HCT116 (cell line): Measurements from ENCODE around the gene SSMEM1. TPM values are rescaled to one million over a fixed set of nuclear protein-coding genes. Genes with fewer than 3 reads are reported as not detected.
"Not testable (repeated sequence)": the region's sequence is repeated elsewhere in the genome, so short reads cannot be mapped to it uniquely, and the experiment has no call there.

Experiments used
- ATAC-seq: fragments of 200-7000 bp; cut with Tn5 transposase; 2 replicates; pipeline ENCODE4 v1.9.1; 2020; ENCODE audit warnings: mild to moderate bottlenecking, moderate library complexity
- BruUV-seq: library from RNA; stranded (reverse); fragments of 400-500 nt; replicated peaks from 2 replicates; lab custom pipeline; 2021; lab: Mats Ljungman, UMichigan
- CTCF ChIA-PET: fragments of 300-600 bp; sonication (Branson Sonifier 250); formaldehyde crosslinking; loops from one replicate; lab custom pipeline; 2021; ENCODE audit warnings: antibody characterized with exemption; lab: Charles Lee
- POLR2A ChIA-PET: fragments of 300-600, 350-600 bp; sonication (Branson Sonifier 250); formaldehyde crosslinking; loops from one replicate; lab custom pipeline; 2021; ENCODE audit warnings: antibody characterized with exemption; lab: Charles Lee
- RAD21 ChIA-PET, 2 experiments: fragments of 300-600 bp; sonication (Branson Sonifier 250); formaldehyde crosslinking; loops; one replicate each; lab custom pipeline; 2023; ENCODE audit warnings: low total read pairs in 2 of 2; ENCODE audit not compliant: uncharacterized antibody in 2 of 2, unreplicated experiment in 2 of 2, low non-redundant PET in 1 of 2; lab: Charles Lee
- DNase-seq: peaks from one replicate; pipeline ENCODE4 v3.0.0-alpha.2; 2010; ENCODE audit warnings: low read depth, low spot score
- H2AFZ ChIP-seq: fragments of 200-600 bp; shearing (Covaris generic), sonication (generic); 2 replicates; pipeline ENCODE4 v1.6.1; 2017; ENCODE audit warnings: low read depth, mixed run types, mixed read lengths, antibody characterized with exemption, low read length; ENCODE audit not compliant: poor library complexity, severe bottlenecking
- H3K27ac ChIP-seq: 2 replicates; pipeline ENCODE4 v1.5.1; 2012; ENCODE audit warnings: low read depth, low read length
- H3K27me3 ChIP-seq: fragments of 200-600 bp; sonication (generic); 2 replicates; pipeline ENCODE4 v1.6.1; 2016; ENCODE audit warnings: mixed run types, low read length, mixed read lengths; ENCODE audit not compliant: insufficient read depth
- H3K36me3 ChIP-seq, 2 experiments: fragments of 200-500 bp in 1 of 2; fragments of 200-600 bp in 1 of 2; sonication (Bioruptor generic) in 1 of 2; sonication (generic) in 1 of 2; 2 replicates each; pipeline versions ENCODE4 v1.5.1 to v1.6.1; 2014 to 2016; ENCODE audit warnings: low read length in 2 of 2, inconsistent platforms in 1 of 2, mixed read lengths in 1 of 2, mixed run types in 1 of 2; ENCODE audit not compliant: insufficient read depth in 2 of 2, control insufficient read depth in 1 of 2
- H3K4me1 ChIP-seq, 2 experiments: fragments of 200-600 bp in 1 of 2; sonication (generic) in 1 of 2; 2 replicates each; pipeline versions ENCODE4 v1.5.1 to v1.6.1; 2012 to 2017; ENCODE audit warnings: low read length in 2 of 2, inconsistent platforms in 1 of 2, mild to moderate bottlenecking in 1 of 2, mixed read lengths in 1 of 2, mixed run types in 1 of 2, moderate library complexity in 1 of 2; ENCODE audit not compliant: insufficient read depth in 2 of 2, control insufficient read depth in 1 of 2
- H3K4me2 ChIP-seq: fragments of 200-600 bp; sonication (generic); 2 replicates; pipeline ENCODE4 v1.6.1; 2017; ENCODE audit warnings: mixed run types, low read length, mixed read lengths
- H3K4me3 ChIP-seq, 2 experiments: fragments of 200-600 bp in 1 of 2; sonication (generic) in 1 of 2; replicated peaks in 1 of 2; 2 replicates each; pipeline ENCODE4 v1.5.1; 2011 to 2016; ENCODE audit warnings: low read length in 2 of 2, control low read depth in 1 of 2, low read depth in 1 of 2, mild to moderate bottlenecking in 1 of 2, mixed read lengths in 1 of 2, mixed run types in 1 of 2
- H3K79me2 ChIP-seq: fragments of 200-600 bp; sonication (generic); 2 replicates; pipeline ENCODE4 v1.6.1; 2017; ENCODE audit warnings: mild to moderate bottlenecking, mixed run types, low read length, moderate library complexity, mixed read lengths; ENCODE audit not compliant: insufficient read depth
- H3K9ac ChIP-seq: fragments of 200-600 bp; sonication (generic); 2 replicates; pipeline ENCODE4 v1.6.1; 2016; ENCODE audit warnings: low read length, mixed read lengths
- H3K9me2 ChIP-seq: fragments of 200-600 bp; sonication (generic), shearing (Covaris generic); 2 replicates; pipeline ENCODE4 v1.6.1; 2017; ENCODE audit warnings: mixed run types, mild to moderate bottlenecking, moderate library complexity; ENCODE audit not compliant: insufficient read depth
- H3K9me3 ChIP-seq, 2 experiments: fragments of 200-500 bp in 1 of 2; fragments of 200-600 bp in 1 of 2; sonication (Bioruptor generic) in 1 of 2; sonication (generic) in 1 of 2; 2 replicates each; pipeline ENCODE4 v1.6.1; 2014 to 2017; ENCODE audit warnings: low read length in 2 of 2, mixed read lengths in 2 of 2, inconsistent platforms in 1 of 2, low read depth in 1 of 2, mild to moderate bottlenecking in 1 of 2, mixed run types in 1 of 2, moderate library complexity in 1 of 2; ENCODE audit not compliant: control insufficient read depth in 1 of 2, insufficient read depth in 1 of 2
- H4K20me1 ChIP-seq: fragments of 200-600 bp; sonication (generic), shearing (Covaris generic); 2 replicates; pipeline ENCODE4 v1.6.1; 2017; ENCODE audit warnings: mixed run types, mild to moderate bottlenecking, moderate library complexity; ENCODE audit not compliant: insufficient read depth
- CEBPB ChIP-seq: IDR thresholded peaks from 2 replicates; pipeline ENCODE4 v1.6.1; 2012; ENCODE audit warnings: low read depth
- EZH2 ChIP-seq: fragments of 200-600 bp; sonication (generic); IDR thresholded peaks from 2 replicates; pipeline ENCODE4 v1.6.1; 2017; ENCODE audit warnings: antibody characterized with exemption, mixed run types
- POLR2AphosphoS5 ChIP-seq: IDR thresholded peaks from 2 replicates; pipeline ENCODE4 v1.6.1; 2011; ENCODE audit warnings: mild to moderate bottlenecking, low read depth, low read length, moderate library complexity
- SIN3A ChIP-seq: IDR thresholded peaks from 2 replicates; pipeline ENCODE4 v1.6.1; 2012; ENCODE audit warnings: low read depth
- ZFX ChIP-seq: fragments of 450-650 bp; IDR thresholded peaks from 2 replicates; pipeline ENCODE4 v1.6.1; 2017
- intact Hi-C: fragments of 100-400 bp; cut with micrococcal nuclease; formaldehyde crosslinking; loops from 2 replicates; pipeline ENCODE4 v1.10.0; 2022
- total RNA-seq: library from RNA; stranded (reverse); gene quantifications from one replicate; pipeline ENCODE4 v1.2.1, GENCODE V29; 2021; ENCODE audit not compliant: unreplicated experiment
- TF ChIP-seq, protein P1 (sequence below): IDR thresholded peaks from 2 replicates; pipeline ENCODE4 v1.6.1; 2012
- TF ChIP-seq, protein P2 (sequence below): IDR thresholded peaks from 2 replicates; pipeline ENCODE4 v1.6.1; 2011; ENCODE audit warnings: mild to moderate bottlenecking, low read length, moderate library complexity; ENCODE audit not compliant: insufficient replicate concordance; ENCODE audit errors: extremely low read depth

SSMEM1 gene
- total RNA-seq, 1 experiment from 2014 or later = not detected

DNA sequence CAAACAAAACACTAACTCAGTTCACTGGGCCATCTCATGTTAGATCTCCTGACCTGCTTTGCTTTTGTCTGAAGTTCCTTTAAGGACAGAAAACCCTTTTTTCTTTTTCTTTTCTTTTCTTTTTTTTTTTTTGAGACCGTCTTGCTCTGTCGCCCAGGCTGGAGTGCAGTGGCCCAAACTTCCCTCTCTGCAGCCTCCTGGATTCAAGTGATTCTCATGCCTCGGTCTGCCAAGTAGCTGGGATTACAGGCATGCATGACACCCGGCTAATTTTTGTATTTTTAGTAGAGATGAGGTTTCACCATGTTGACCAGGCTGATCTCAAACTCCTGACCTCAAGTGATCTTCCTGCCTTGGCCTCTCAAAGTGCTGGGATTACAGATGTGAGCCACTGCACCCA is 28.7 kb downstream of the SSMEM1 start:
- RAD21 ChIA-PET, H3K27me3 ChIP-seq, ATAC-seq, H3K4me3 ChIP-seq, BruUV-seq, H3K4me2 ChIP-seq, DNase-seq, H4K20me1 ChIP-seq, H3K9ac ChIP-seq, H3K27ac ChIP-seq, H3K9me2 ChIP-seq, H3K79me2 ChIP-seq, H3K4me1 ChIP-seq, H3K9me3 ChIP-seq, H2AFZ ChIP-seq, CTCF ChIA-PET, intact Hi-C loops, POLR2A ChIA-PET, H3K36me3 ChIP-seq: not testable (repeated sequence)

DNA sequence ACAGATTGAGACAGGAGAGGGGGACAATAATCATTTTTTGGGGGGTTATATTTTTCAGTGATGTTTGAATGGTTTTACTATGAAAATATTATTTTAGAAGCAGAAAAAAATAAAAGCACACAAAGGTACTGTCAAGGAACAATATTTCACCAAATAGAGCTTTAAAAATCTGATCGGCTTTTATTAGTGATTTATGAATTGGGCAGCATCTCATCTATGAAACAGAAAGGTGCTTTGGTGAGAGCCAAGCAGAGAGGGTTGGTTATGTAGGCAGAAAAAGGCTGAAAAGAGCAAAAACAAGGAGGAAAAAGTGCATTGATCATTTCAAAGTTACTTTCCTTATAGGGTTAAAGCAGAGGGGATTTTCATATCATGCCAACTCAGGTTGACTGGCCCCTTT is 32.6 kb downstream of the SSMEM1 start:
- Histone ChIP-seq H3K4me3 (no peak overlapping the region), H3K27ac (no peak overlapping the region), H3K36me3 (no peaks in the 10 kb centered on the region), H3K9ac (no peak overlapping the region), H3K9me2 (no peaks in the 10 kb centered on the region), H4K20me1 (no peaks in the 10 kb centered on the region), H2AFZ (peak overlapping the region; percentile 25), H3K79me2 (no peaks in the 10 kb centered on the region), H3K4me2 (no peak overlapping the region), H3K27me3 (no peaks in the 10 kb centered on the region), H3K4me1 (no peaks in the 10 kb centered on the region), H3K9me3 (no peaks in the 10 kb centered on the region)
- no TSS peak for BruUV-seq
- TF ChIP-seq POLR2AphosphoS5 (no peak), SIN3A (no peak), EZH2 (no peak), ZFX (no peak), CEBPB (no peak)
- TF ChIP-seq, protein P1, sequence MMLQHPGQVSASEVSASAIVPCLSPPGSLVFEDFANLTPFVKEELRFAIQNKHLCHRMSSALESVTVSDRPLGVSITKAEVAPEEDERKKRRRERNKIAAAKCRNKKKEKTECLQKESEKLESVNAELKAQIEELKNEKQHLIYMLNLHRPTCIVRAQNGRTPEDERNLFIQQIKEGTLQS = no peak
- TF ChIP-seq, protein P2, sequence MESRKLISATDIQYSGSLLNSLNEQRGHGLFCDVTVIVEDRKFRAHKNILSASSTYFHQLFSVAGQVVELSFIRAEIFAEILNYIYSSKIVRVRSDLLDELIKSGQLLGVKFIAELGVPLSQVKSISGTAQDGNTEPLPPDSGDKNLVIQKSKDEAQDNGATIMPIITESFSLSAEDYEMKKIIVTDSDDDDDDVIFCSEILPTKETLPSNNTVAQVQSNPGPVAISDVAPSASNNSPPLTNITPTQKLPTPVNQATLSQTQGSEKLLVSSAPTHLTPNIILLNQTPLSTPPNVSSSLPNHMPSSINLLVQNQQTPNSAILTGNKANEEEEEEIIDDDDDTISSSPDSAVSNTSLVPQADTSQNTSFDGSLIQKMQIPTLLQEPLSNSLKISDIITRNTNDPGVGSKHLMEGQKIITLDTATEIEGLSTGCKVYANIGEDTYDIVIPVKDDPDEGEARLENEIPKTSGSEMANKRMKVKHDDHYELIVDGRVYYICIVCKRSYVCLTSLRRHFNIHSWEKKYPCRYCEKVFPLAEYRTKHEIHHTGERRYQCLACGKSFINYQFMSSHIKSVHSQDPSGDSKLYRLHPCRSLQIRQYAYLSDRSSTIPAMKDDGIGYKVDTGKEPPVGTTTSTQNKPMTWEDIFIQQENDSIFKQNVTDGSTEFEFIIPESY = no peak
- ChIA-PET POLR2A (no interaction called here), CTCF (interaction anchor here (0.7 to 2.9 kb wide), 3 partner anchors 317 to 518 kb away, joined by 3 to 11 read pairs (median 3); no protein-coding TSS in a partner anchor), RAD21 (no interaction called here)
- no peak for DNase-seq
- no peak for ATAC-seq
- intact Hi-C loops = loop anchor here (5.0 to 10.0 kb wide), 3 partner anchors 288 to 592 kb away; partner anchors contain the start of gene UBE2H
